ENCODE data around the gene MGARP.

GRCh38 chr4:139234253-139234652 lies 45.8 kb downstream of the MGARP start:
- TF ChIP-seq CTCF (conservative IDR thresholded peaks at IDR 0.05; ENCODE audit: low read depth, low read length) (no peak), BHLHE40 (IDR thresholded peaks at IDR 0.05; ENCODE audit: low read depth, low read length) (no peak), CEBPB (IDR thresholded peaks at IDR 0.05; ENCODE audit: low read depth, low read length) (no peak), RFX5 (IDR thresholded peaks at IDR 0.05; ENCODE audit: low read depth, low read length) (no peak), MXI1 (IDR thresholded peaks at IDR 0.05; ENCODE audit: borderline replicate concordance, low read depth, low read length) (no peak), POLR2A (IDR thresholded peaks at IDR 0.05; ENCODE audit: low read depth, low read length) (no peak), SMC3 (IDR thresholded peaks at IDR 0.05; ENCODE audit: low read depth, low read length) (no peak), MAZ (IDR thresholded peaks at IDR 0.05; ENCODE audit: borderline replicate concordance, low read depth, low read length) (no peak), RAD21 (IDR thresholded peaks at IDR 0.05; ENCODE audit: low read length) (no peak), NFE2L2 (IDR thresholded peaks at IDR 0.05; ENCODE audit: low read depth, low read length) (no peak), ELK1 (IDR thresholded peaks at IDR 0.05; ENCODE audit: borderline replicate concordance, low read depth, low read length) (no peak), USF2 (IDR thresholded peaks at IDR 0.05; ENCODE audit: low read depth, low read length) (no peak), CHD1 (IDR thresholded peaks at IDR 0.05; ENCODE audit: low read depth, low read length) (no peak), FOS (IDR thresholded peaks at IDR 0.05; ENCODE audit: low read depth, low read length) (no peak)

All from IMR-90 (cell line).